Body of pancreas (tissue), 4 donors: Measurements from ENCODE around the gene HS6ST3. TPM values are rescaled to one million over a fixed set of nuclear protein-coding genes. Genes with fewer than 3 reads are reported as not detected.
"Not testable (repeated sequence)": the region's sequence is repeated elsewhere in the genome, so short reads cannot be mapped to it uniquely, and the experiment has no call there.

Source experiments
- ATAC-seq: fragments of 150-250 bp; one replicate; pipeline ENCODE4 v1.9.1; 2016
- DNase-seq, 4 donors: peaks; one replicate each; pipeline ENCODE4 v3.0.0-alpha.2; 2019
- H3K27ac ChIP-seq, 4 donors: fragments of 200-600 bp; sonication (generic); 1 replicate in 3 of 4; 2 replicates in 1 of 4; pipeline versions ENCODE4 v1.5.1 to v1.6.1; 2016 to 2019; ENCODE audit warnings: mild to moderate bottlenecking in 1 of 4, mixed read lengths in 1 of 4, moderate library complexity in 1 of 4
- H3K27me3 ChIP-seq, 2 donors: fragments of 200-600 bp; sonication (generic); one replicate each; pipeline ENCODE4 v1.6.0; 2016; ENCODE audit warnings: mild to moderate bottlenecking in 1 of 2
- H3K36me3 ChIP-seq, 2 donors: fragments of 200-600 bp; sonication (generic); replicated peaks in 1 of 2; 2 replicates each; pipeline ENCODE4 v1.5.1; 2016; ENCODE audit warnings: low read depth in 2 of 2; ENCODE audit not compliant: insufficient read depth in 1 of 2
- H3K4me1 ChIP-seq: fragments of 200-600 bp; sonication (generic); one replicate; pipeline ENCODE4 v1.6.0; 2016
- H3K4me3 ChIP-seq, 2 donors: fragments of 200-600 bp; sonication (generic); 1 replicate in 1 of 2; 2 replicates in 1 of 2; pipeline ENCODE4 v1.5.1; 2016 to 2019
- H3K9me3 ChIP-seq, 3 donors: fragments of 200-600 bp; sonication (generic); 1 replicate in 2 of 3; 2 replicates in 1 of 3; pipeline ENCODE4 v1.5.1; 2016
- POLR2A ChIP-seq, 3 donors: fragments of 450-650 bp; IDR thresholded peaks; one replicate each; pipeline ENCODE4 v1.6.1; 2016; ENCODE audit warnings: antibody characterized with exemption in 3 of 3, mild to moderate bottlenecking in 2 of 3
- WGBS, 2 donors: methylation state at CpG; one replicate each; pipeline ENCODE4 v1.1.5; 2017; 5-methylcytosine and 5-hydroxymethylcytosine counted together
- intact Hi-C: fragments of 100-400 bp; cut with DNase I; formaldehyde crosslinking; loops from one replicate; pipeline ENCODE4 v1.15.1; 2023
- total RNA-seq, 2 donors: library from RNA; depleted of rRNA; stranded (reverse); fragments of >200 nt; gene quantifications; one replicate each; pipeline ENCODE4 v1.1.0, GENCODE V29; 2016
- TF ChIP-seq, protein P1 (sequence below), 7 experiments: fragments of 450-650 bp in 4 of 7; fragments of 200-600 bp in 3 of 7; sonication (generic) in 3 of 7; IDR thresholded peaks; one replicate each; pipeline ENCODE4 v1.5.1; 2016 to 2019; ENCODE audit warnings: antibody characterized with exemption in 7 of 7

HS6ST3 gene
- 1 to 10 TPM; 1.3 to 2.3 TPM for total RNA-seq

- Histone ChIP-seq H3K27ac (peak within 1 kb of the TSS in 3 of 4 donors; percentile 48 to 77 (median 73)), H3K9me3 (no peaks in the 10 kb centered on the region), H3K36me3 (no peaks in the 10 kb centered on the region), H3K4me3 (peak within 1 kb of the TSS in 1 of 2 donors; percentile 29), H3K4me1 (peaks cover 23% of the 10 kb centered on the region), H3K27me3 (no peaks in the 10 kb centered on the region)
- WGBS, 2 donors, result 0% methylated on average over 8 to 33 of the region's 35 CpGs
- TF ChIP-seq, protein P1, sequence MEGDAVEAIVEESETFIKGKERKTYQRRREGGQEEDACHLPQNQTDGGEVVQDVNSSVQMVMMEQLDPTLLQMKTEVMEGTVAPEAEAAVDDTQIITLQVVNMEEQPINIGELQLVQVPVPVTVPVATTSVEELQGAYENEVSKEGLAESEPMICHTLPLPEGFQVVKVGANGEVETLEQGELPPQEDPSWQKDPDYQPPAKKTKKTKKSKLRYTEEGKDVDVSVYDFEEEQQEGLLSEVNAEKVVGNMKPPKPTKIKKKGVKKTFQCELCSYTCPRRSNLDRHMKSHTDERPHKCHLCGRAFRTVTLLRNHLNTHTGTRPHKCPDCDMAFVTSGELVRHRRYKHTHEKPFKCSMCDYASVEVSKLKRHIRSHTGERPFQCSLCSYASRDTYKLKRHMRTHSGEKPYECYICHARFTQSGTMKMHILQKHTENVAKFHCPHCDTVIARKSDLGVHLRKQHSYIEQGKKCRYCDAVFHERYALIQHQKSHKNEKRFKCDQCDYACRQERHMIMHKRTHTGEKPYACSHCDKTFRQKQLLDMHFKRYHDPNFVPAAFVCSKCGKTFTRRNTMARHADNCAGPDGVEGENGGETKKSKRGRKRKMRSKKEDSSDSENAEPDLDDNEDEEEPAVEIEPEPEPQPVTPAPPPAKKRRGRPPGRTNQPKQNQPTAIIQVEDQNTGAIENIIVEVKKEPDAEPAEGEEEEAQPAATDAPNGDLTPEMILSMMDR (IDR thresholded peaks at IDR 0.05), result peak in 1 of 7 experiments; percentile 2
- peak; percentile 44 to 69 (median 64) for TF ChIP-seq POLR2A (IDR thresholded peaks at IDR 0.05)
- intact Hi-C loops, result no loop called here
- ATAC-seq, result peak; percentile 86
- DNase-seq, result peak; percentile 80 to 88 (median 84)
Observed at GRCh38 chr13:96089749-96090239, at the start of gene HS6ST3. HS6ST3 (plus strand) TSS chr13:96090107.

DNA sequence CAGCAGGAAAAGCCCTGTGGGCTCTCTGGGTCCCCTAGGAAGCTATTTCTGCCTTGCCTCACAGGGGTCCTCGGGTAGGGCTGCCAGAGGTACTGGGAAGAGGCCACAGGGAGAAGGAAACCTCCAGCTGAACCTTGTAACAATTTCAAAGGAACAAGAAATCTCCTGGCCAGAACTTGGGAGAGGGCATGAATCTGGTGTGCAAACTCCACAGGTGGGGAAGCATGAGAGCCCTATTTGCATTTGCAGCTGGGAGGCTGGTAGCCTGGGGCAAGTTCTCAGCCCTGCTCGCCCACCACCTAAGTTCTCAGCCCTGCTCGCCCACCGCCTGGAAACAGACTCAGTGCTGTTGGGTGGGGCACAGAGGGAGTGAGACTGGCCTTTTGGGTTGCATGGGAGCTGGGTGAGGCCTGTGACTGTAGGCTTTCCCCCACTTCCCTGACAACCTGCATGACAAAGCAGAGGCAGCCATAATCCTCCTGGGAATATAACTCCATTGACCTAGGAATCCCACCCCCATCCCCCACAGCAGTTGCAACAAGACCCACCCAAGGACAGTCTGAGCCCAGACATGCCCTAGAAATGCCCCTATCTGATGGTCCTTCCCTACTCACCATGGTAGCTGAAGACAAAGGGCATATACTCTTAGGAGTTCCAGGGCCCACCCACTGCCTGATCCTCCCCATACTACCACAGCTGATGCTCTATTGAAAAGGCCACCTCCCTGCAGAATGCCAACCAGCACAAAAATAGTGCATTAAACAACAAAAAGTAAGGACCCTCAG is 48.4 kb upstream of the HS6ST3 start:
- Histone ChIP-seq H3K9me3 (peaks cover 0 to 3% (median 0%) of the 10 kb centered on the region in 3 donors), H3K27ac (no peak overlapping the region), H3K4me3 (no peak overlapping the region), H3K27me3 (no peaks in the 10 kb centered on the region), H3K4me1 (peaks cover 7% of the 10 kb centered on the region), H3K36me3 (no peaks in the 10 kb centered on the region)
- ATAC-seq (no peak), DNase-seq (no peak)
- intact Hi-C loops, result no loop called here
- no peak for TF ChIP-seq POLR2A (IDR thresholded peaks at IDR 0.05)
- TF ChIP-seq, protein P1 (IDR thresholded peaks at IDR 0.05), result no peak
- 93 to 100% methylated on average over 4 of the region's 4 CpGs for WGBS, 2 donors

- Histone ChIP-seq H3K4me3 (no peak overlapping the region), H3K9me3 (peaks cover 0 to 5% (median 0%) of the 10 kb centered on the region in 3 donors), H3K27me3 (no peaks in the 10 kb centered on the region), H3K36me3 (no peaks in the 10 kb centered on the region), H3K4me1 (peaks cover 7% of the 10 kb centered on the region), H3K27ac (no peak overlapping the region)
- WGBS, 2 donors, result 85 to 95% methylated on average over 1 of the region's 1 CpG
- ATAC-seq, result no peak
- intact Hi-C loops, result no loop called here
- TF ChIP-seq POLR2A (IDR thresholded peaks at IDR 0.05), result no peak
- TF ChIP-seq, protein P1 (IDR thresholded peaks at IDR 0.05), result no peak
- no peak for DNase-seq
Observed at GRCh38 chr13:96044238-96044637, 45.7 kb upstream of the HS6ST3 start.

GRCh38 chr13:96046449-96047126 is 43.3 kb upstream of the HS6ST3 start:
- DNase-seq, H3K4me1 ChIP-seq, ATAC-seq: not testable (repeated sequence)

GRCh38 chr13:96050955-96051354 is 39.0 kb upstream of the HS6ST3 start:
- ATAC-seq, DNase-seq, H3K4me1 ChIP-seq, H3K36me3 ChIP-seq, H3K9me3 ChIP-seq, intact Hi-C loops, H3K27me3 ChIP-seq, H3K27ac ChIP-seq, H3K4me3 ChIP-seq: not testable (repeated sequence)
- 91% methylated on average over 4 of the region's 4 CpGs for WGBS, 2 donors

More at GRCh38 chr13:96046449-96047126, 43.3 kb upstream of the HS6ST3 start:
- H3K4me3 ChIP-seq, H3K36me3 ChIP-seq, H3K9me3 ChIP-seq, H3K27ac ChIP-seq, intact Hi-C loops, H3K27me3 ChIP-seq: not testable (repeated sequence)
- WGBS, 2 donors, result 95 to 98% methylated on average over 15 to 16 of the region's 16 CpGs

DNA sequence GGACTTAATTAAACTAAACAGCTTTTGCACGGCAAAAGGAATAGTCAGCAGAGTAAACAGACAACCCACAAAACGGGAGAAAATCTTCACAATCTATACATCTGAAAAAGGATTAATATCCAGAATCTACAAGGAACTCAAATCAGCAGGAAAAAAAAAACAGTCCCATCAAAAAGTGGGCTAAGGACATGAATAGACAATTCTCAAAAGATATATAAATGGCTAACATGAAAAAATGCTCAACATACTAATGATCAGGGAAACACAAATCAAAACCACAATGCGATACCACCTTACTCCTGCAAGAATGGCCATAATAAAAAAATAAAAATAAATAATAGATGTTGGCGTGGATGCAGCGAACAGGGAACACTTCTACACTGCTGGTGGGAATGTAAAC is 38.4 kb upstream of the HS6ST3 start:
- H3K9me3 ChIP-seq, H3K36me3 ChIP-seq, H3K4me1 ChIP-seq, H3K4me3 ChIP-seq, ATAC-seq, H3K27me3 ChIP-seq, H3K27ac ChIP-seq, intact Hi-C loops, DNase-seq: not testable (repeated sequence)
- 91 to 94% methylated on average over 5 of the region's 5 CpGs for WGBS, 2 donors

DNA sequence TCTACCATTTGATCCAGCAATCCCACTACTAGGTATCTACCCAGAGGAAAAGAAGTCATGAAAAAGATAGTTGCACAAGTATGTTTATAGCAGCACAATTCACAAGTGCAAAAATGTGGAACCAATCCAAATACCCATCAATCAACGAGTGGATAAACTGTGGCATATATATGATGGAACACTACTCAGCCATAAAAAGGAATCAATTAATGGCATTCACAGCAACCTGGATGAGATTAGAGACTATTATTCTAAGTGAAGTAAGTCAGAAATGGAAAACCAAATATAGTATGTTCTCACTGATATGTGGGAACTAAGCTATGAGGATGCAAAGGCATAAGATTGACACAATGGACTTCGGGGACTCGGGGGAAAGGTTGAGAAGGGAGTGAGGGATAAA is 38.0 kb upstream of the HS6ST3 start:
- H3K36me3 ChIP-seq, H3K27ac ChIP-seq, H3K4me3 ChIP-seq, H3K9me3 ChIP-seq, intact Hi-C loops, H3K27me3 ChIP-seq, ATAC-seq, H3K4me1 ChIP-seq, DNase-seq: not testable (repeated sequence)
- WGBS, 2 donors, result 72 to 74% methylated on average over 3 of the region's 3 CpGs
